CD4-positive, CD25-positive, alpha-beta regulatory T cell (primary cell): ENCODE results near the gene NOL9. TPM values are rescaled to one million over a fixed set of nuclear protein-coding genes. Genes with fewer than 3 reads are reported as not detected.

Source experiments
- ATAC-seq, 2 donors: fragments of 150-1000 bp; cut with Tn5 transposase; one replicate each; pipeline ENCODE4 v1.10.0; 2021; ENCODE audit warnings: low read depth in 2 of 2, moderate number of reproducible peaks in 2 of 2, moderate library complexity in 1 of 2
- DNase-seq, 3 donors: peaks; one replicate each; pipeline versions ENCODE4 v3.0.0 to v3.0.0-alpha.2; 2012 to 2022; ENCODE audit warnings: mixed read lengths in 1 of 3
- H3K27ac ChIP-seq: one replicate; pipeline ENCODE4 v1.7.0; 2013; ENCODE audit warnings: mild to moderate bottlenecking, low read length; ENCODE audit not compliant: insufficient read depth, poor library complexity, severe bottlenecking
- H3K27me3 ChIP-seq: one replicate; pipeline ENCODE4 v1.7.0; 2013; ENCODE audit warnings: low read length; ENCODE audit not compliant: control insufficient read depth, insufficient read depth
- H3K36me3 ChIP-seq: one replicate; pipeline ENCODE4 v1.7.0; 2013; ENCODE audit warnings: mild to moderate bottlenecking, low read length, moderate library complexity; ENCODE audit not compliant: control insufficient read depth, insufficient read depth
- H3K4me1 ChIP-seq: 2 replicates; pipeline ENCODE4 v1.7.0; 2013; ENCODE audit warnings: mild to moderate bottlenecking, low read length; ENCODE audit not compliant: insufficient read depth, control insufficient read depth, poor library complexity, severe bottlenecking
- H3K4me3 ChIP-seq: one replicate; pipeline ENCODE4 v1.7.0; 2013; ENCODE audit warnings: low read depth, mild to moderate bottlenecking, low read length, moderate library complexity
- H3K9me3 ChIP-seq, 2 experiments: 1 replicate in 1 of 2; 2 replicates in 1 of 2; pipeline ENCODE4 v1.7.0; 2013; ENCODE audit warnings: low read length in 2 of 2, mild to moderate bottlenecking in 1 of 2, moderate library complexity in 1 of 2; ENCODE audit not compliant: control insufficient read depth in 2 of 2
- H3K27ac Mint-ChIP-seq, 3 donors: one replicate each; pipeline ENCODE4 v1.8.0; 2020 to 2022; ENCODE audit warnings: mild to moderate bottlenecking in 3 of 3, mixed read lengths in 3 of 3, moderate library complexity in 2 of 3
- H3K27me3 Mint-ChIP-seq: one replicate; pipeline ENCODE4 v1.8.0; 2022; ENCODE audit warnings: mild to moderate bottlenecking, mixed read lengths
- H3K36me3 Mint-ChIP-seq: one replicate; pipeline ENCODE4 v1.8.0; 2020; ENCODE audit warnings: mixed read lengths
- H3K4me1 Mint-ChIP-seq, 4 donors: one replicate each; pipeline ENCODE4 v1.8.0; 2020 to 2022; ENCODE audit warnings: mixed read lengths in 4 of 4, mild to moderate bottlenecking in 1 of 4
- H3K4me3 Mint-ChIP-seq, 4 donors: one replicate each; pipeline ENCODE4 v1.8.0; 2020 to 2022; ENCODE audit warnings: mild to moderate bottlenecking in 4 of 4, mixed read lengths in 4 of 4, moderate library complexity in 3 of 4
- H3K9me3 Mint-ChIP-seq, 7 donors: one replicate each; pipeline ENCODE4 v1.8.0; 2020 to 2022; ENCODE audit warnings: mixed read lengths in 7 of 7, mild to moderate bottlenecking in 3 of 7, moderate library complexity in 2 of 7
- polyA plus RNA-seq, 4 donors: library from polyadenylated mRNA; unstranded; fragments of 300-500 nt; fragmentation: Illumina TruSeq; gene quantifications; one replicate each; pipeline ENCODE4 v1.2.3, GENCODE V29; 2021
- total RNA-seq: library from RNA; stranded (reverse); gene quantifications from one replicate; pipeline ENCODE4 v1.2.3, GENCODE V29; 2022

The NOL9 gene
- total and polyA plus RNA-seq, 5 donors from 2014 or later, result 11.0 to 74.7 (median 20.1) TPM

- H3K9me3 Mint-ChIP-seq, result no peaks in the 10 kb centered on the region
- peaks cover 0 to 24% (median 9%) of the 10 kb centered on the region in 4 donors for H3K4me1 Mint-ChIP-seq
- Histone ChIP-seq H3K27me3 (no peaks in the 10 kb centered on the region), H3K27ac (peak overlapping the region; percentile 20), H3K4me3 (no peak overlapping the region), H3K36me3 (peaks cover 48% of the 10 kb centered on the region), H3K4me1 (no peaks in the 10 kb centered on the region), H3K9me3 (no peaks in the 10 kb centered on the region)
- DNase-seq (no peak), ATAC-seq (no peak)
- H3K36me3 Mint-ChIP-seq, result peaks cover 46% of the 10 kb centered on the region
- H3K27ac Mint-ChIP-seq, result peak overlapping the region; percentile 73 to 92 (median 82)
- no peaks in the 10 kb centered on the region for H3K27me3 Mint-ChIP-seq
- no peak overlapping the region for H3K4me3 Mint-ChIP-seq
Measured at GRCh38 chr1:6535214-6535613, 19.1 kb downstream of the NOL9 start.

- Histone ChIP-seq H3K4me1 (no peaks in the 10 kb centered on the region), H3K27ac (no peak overlapping the region), H3K36me3 (peaks cover 56% of the 10 kb centered on the region), H3K4me3 (no peak overlapping the region), H3K9me3 (no peaks in the 10 kb centered on the region), H3K27me3 (no peaks in the 10 kb centered on the region)
- peaks cover 0 to 24% (median 9%) of the 10 kb centered on the region in 4 donors for H3K4me1 Mint-ChIP-seq
- no peak overlapping the region for H3K4me3 Mint-ChIP-seq
- H3K36me3 Mint-ChIP-seq, result peaks cover 46% of the 10 kb centered on the region
- ATAC-seq (no peak), DNase-seq (no peak)
- no peaks in the 10 kb centered on the region for H3K27me3 Mint-ChIP-seq
- H3K27ac Mint-ChIP-seq, result peak overlapping the region in 1 of 3 donors; percentile 2
- no peaks in the 10 kb centered on the region for H3K9me3 Mint-ChIP-seq
Measured at GRCh38 chr1:6534248-6534822, 20.0 kb downstream of the NOL9 start.

GRCh38 chr1:6531996-6532395, 22.3 kb downstream of the NOL9 start:
- Histone ChIP-seq H3K36me3 (peaks cover 71% of the 10 kb centered on the region), H3K4me1 (no peaks in the 10 kb centered on the region), H3K9me3 (no peaks in the 10 kb centered on the region), H3K27ac (no peak overlapping the region), H3K27me3 (no peaks in the 10 kb centered on the region), H3K4me3 (no peak overlapping the region)
- DNase-seq (no peak), ATAC-seq (no peak)
- Mint-ChIP-seq H3K9me3 (no peaks in the 10 kb centered on the region), H3K27me3 (no peaks in the 10 kb centered on the region), H3K36me3 (peaks cover 41% of the 10 kb centered on the region), H3K4me1 (peaks cover 0 to 10% (median 3%) of the 10 kb centered on the region in 4 donors), H3K27ac (peak overlapping the region in 1 of 3 donors; percentile 67), H3K4me3 (no peak overlapping the region)

GRCh38 chr1:6530504-6531160, 23.7 kb downstream of the NOL9 start:
- no peaks in the 10 kb centered on the region for H3K9me3 ChIP-seq
- no peak for DNase-seq
- H3K9me3 Mint-ChIP-seq, result no peaks in the 10 kb centered on the region
- H3K4me3 Mint-ChIP-seq, result no peak overlapping the region
- H3K4me3 ChIP-seq, result no peak overlapping the region
- no peaks in the 10 kb centered on the region for H3K27me3 ChIP-seq
- H3K36me3 Mint-ChIP-seq, result peaks cover 43% of the 10 kb centered on the region
- H3K27me3 Mint-ChIP-seq, result no peaks in the 10 kb centered on the region
- H3K27ac ChIP-seq, result no peak overlapping the region
- peaks cover 0 to 10% (median 2%) of the 10 kb centered on the region in 4 donors for H3K4me1 Mint-ChIP-seq
- peaks cover 81% of the 10 kb centered on the region for H3K36me3 ChIP-seq
- no peaks in the 10 kb centered on the region for H3K4me1 ChIP-seq
- no peak overlapping the region for H3K27ac Mint-ChIP-seq
- no peak for ATAC-seq

- no peaks in the 10 kb centered on the region for H3K4me1 ChIP-seq
- Mint-ChIP-seq H3K4me1 (peaks cover 0 to 5% (median 2%) of the 10 kb centered on the region in 4 donors), H3K27ac (no peak overlapping the region), H3K4me3 (no peak overlapping the region), H3K36me3 (peaks cover 43% of the 10 kb centered on the region), H3K9me3 (no peaks in the 10 kb centered on the region), H3K27me3 (no peaks in the 10 kb centered on the region)
- H3K36me3 ChIP-seq, result peaks cover 74% of the 10 kb centered on the region
- H3K4me3 ChIP-seq, result no peak overlapping the region
- no peak for ATAC-seq
- H3K27ac ChIP-seq, result no peak overlapping the region
- H3K27me3 ChIP-seq, result no peaks in the 10 kb centered on the region
- H3K9me3 ChIP-seq, result no peaks in the 10 kb centered on the region
- DNase-seq, result no peak
Measured at GRCh38 chr1:6528492-6528891, 25.8 kb downstream of the NOL9 start.

GRCh38 chr1:6526316-6526715, 28.0 kb downstream of the NOL9 start:
- H3K27ac Mint-ChIP-seq, result no peak overlapping the region
- no peaks in the 10 kb centered on the region for H3K27me3 ChIP-seq
- no peak overlapping the region for H3K4me3 Mint-ChIP-seq
- H3K27me3 Mint-ChIP-seq, result no peaks in the 10 kb centered on the region
- H3K4me1 Mint-ChIP-seq, result peaks cover 0 to 8% (median 2%) of the 10 kb centered on the region in 4 donors
- H3K36me3 Mint-ChIP-seq, result peaks cover 25% of the 10 kb centered on the region
- no peaks in the 10 kb centered on the region for H3K9me3 Mint-ChIP-seq
- DNase-seq, result no peak
- no peak overlapping the region for H3K27ac ChIP-seq
- ATAC-seq, result no peak
- no peak overlapping the region for H3K4me3 ChIP-seq
- no peaks in the 10 kb centered on the region for H3K4me1 ChIP-seq
- H3K9me3 ChIP-seq, result no peaks in the 10 kb centered on the region
- H3K36me3 ChIP-seq, result peaks cover 52% of the 10 kb centered on the region

- H3K27ac Mint-ChIP-seq, result peak overlapping the region; percentile 11 to 79 (median 48)
- Histone ChIP-seq H3K27me3 (no peaks in the 10 kb centered on the region), H3K36me3 (peaks cover 28% of the 10 kb centered on the region), H3K9me3 (no peaks in the 10 kb centered on the region), H3K4me1 (no peaks in the 10 kb centered on the region), H3K4me3 (no peak overlapping the region), H3K27ac (no peak overlapping the region)
- H3K9me3 Mint-ChIP-seq, result no peaks in the 10 kb centered on the region
- H3K27me3 Mint-ChIP-seq, result no peaks in the 10 kb centered on the region
- H3K4me1 Mint-ChIP-seq, result peaks cover 0 to 11% (median 2%) of the 10 kb centered on the region in 4 donors
- DNase-seq (no peak), ATAC-seq (no peak)
- peaks cover 23% of the 10 kb centered on the region for H3K36me3 Mint-ChIP-seq
- no peak overlapping the region for H3K4me3 Mint-ChIP-seq
Measured at GRCh38 chr1:6523566-6523965, 30.7 kb downstream of the NOL9 start.

GRCh38 chr1:6521536-6521935, 32.8 kb downstream of the NOL9 start:
- no peak for ATAC-seq
- no peaks in the 10 kb centered on the region for H3K9me3 Mint-ChIP-seq
- H3K4me1 ChIP-seq, result no peaks in the 10 kb centered on the region
- H3K4me3 ChIP-seq, result no peak overlapping the region
- no peak overlapping the region for H3K27ac ChIP-seq
- H3K27me3 ChIP-seq, result no peaks in the 10 kb centered on the region
- H3K36me3 ChIP-seq, result peaks cover 17% of the 10 kb centered on the region
- H3K9me3 ChIP-seq, result no peaks in the 10 kb centered on the region
- peak overlapping the region; percentile 26 to 65 (median 38) for H3K27ac Mint-ChIP-seq
- no peaks in the 10 kb centered on the region for H3K27me3 Mint-ChIP-seq
- H3K36me3 Mint-ChIP-seq, result peaks cover 15% of the 10 kb centered on the region
- DNase-seq, result no peak
- H3K4me3 Mint-ChIP-seq, result no peak overlapping the region
- peaks cover 0 to 9% (median 2%) of the 10 kb centered on the region in 4 donors for H3K4me1 Mint-ChIP-seq
